ENCODE results near the gene MTA3.

The MTA3 gene

GRCh38 chr2:42765686-42766085, 197.3 kb downstream of the MTA3 start:
- no peak for DNase-seq

DNA sequence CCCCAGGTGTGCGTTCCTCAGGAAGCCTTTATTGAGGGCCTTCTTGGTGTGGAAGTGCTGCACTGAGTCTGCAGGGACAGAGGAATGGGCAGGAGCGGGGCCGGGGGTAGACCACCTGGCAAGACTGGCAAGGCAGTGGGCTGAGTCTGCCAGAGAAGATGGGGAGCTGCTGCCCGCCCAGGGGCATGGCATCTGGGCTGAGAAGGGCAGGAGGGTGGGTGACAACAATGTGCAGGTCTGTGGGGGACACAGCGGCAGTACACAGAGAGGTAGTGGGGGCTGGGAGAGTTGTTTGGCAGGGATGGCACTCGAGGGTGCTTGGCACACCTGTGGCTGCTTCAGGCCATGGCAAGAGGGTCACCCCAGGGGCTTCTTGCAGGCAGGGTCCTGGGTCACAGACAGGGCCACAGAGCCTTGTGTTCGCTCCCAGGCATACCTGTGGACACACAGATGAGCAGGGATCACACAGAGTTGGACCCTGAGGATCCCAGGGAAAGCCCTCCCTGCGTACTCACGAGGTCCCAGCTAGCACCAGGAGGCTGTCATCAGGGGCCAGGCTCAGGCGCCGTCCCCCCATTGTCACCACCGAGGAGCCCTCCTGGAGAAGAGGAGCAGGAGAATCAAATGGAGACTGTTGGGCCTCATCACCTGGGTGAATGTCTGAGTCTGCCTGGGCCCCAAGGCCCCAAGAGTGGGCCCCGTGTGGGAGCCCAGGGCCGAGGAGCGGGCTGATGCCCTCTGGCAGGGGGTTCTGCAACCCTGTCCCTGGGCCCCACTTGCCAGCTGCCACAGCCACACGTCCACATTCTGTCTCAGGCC, 198.9 kb downstream of the MTA3 start:
- DNase-seq = no peak

- DNase-seq = no peak
Observed at GRCh38 chr2:42767899-42768705, 199.7 kb downstream of the MTA3 start.

- DNase-seq = no peak
Observed at GRCh38 chr2:42768706-42769256, 200.3 kb downstream of the MTA3 start.

DNA sequence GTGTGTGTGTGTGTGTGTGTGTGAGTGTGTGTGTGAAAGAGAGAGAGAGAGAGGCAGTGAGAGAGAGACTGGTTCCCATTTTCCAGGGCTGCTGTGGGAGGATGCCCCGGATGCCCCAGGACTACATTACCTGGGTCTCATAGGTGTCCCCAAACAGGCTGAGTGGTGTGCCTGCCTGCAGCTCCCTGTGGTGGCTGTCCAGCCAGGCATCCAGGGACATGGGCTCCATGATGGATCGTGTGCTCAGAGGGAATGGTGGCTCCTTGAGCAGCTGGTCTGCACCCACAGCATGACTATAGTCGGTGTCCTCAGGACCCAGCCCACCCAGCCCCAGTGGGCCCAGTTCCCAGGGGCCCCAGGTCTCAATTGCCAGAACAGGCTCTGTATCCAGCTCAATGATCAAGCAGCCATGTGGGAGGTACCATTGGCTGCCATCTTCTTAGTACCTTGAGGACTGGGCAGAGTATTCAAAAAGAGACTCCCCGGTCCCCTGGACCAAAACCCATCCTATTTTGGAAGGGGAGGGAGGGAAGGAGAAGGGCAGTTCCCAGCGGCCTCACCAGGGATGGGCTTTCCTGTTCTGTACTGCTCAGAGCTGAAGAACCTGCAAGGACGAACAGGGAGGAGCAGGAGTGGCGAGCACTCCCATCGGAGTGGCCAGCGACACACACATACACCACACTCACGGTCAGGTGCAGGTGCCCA, 201.3 kb downstream of the MTA3 start:
- no peak for DNase-seq

DNA sequence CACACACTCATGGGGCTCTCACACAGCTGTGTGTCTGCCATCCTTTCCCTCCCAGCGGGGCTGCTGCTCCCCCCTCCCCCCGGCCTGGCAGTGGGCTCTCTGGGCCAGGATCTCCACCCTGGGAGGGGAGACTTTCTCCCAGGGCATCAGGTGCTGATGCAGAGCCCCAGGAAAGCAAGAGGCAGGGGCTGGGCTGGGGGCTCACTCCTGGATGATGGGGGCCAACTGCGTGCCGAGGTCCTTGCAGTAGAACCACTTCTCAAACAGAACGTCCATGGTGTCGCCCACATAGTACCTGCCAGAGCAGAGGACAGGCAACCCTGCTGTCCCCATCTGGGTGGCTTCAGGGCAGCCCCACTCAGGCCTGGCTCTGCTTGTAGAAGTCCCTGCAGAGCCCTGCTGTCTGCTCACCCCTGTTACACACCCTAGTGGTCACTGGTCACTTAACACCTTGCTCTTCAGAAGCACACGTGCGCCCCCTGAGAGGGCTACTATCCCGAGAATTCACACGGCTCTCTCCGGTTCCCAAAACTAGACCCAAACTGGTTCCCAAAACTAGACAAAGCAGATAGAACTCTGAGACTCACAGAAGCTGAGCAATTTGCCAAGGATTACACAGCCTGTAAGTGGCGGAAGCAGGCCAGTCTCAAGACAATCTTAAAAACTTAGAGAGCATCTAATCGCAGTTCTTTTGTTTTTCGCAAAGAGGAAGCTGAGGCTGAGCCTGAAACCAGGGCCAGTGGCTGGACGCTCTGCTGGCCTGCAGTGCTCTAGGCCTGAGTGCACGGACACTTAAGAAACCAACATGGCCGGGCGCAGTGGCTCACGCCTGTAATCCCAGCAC, 202.1 kb downstream of the MTA3 start:
- no peak for DNase-seq

DNA sequence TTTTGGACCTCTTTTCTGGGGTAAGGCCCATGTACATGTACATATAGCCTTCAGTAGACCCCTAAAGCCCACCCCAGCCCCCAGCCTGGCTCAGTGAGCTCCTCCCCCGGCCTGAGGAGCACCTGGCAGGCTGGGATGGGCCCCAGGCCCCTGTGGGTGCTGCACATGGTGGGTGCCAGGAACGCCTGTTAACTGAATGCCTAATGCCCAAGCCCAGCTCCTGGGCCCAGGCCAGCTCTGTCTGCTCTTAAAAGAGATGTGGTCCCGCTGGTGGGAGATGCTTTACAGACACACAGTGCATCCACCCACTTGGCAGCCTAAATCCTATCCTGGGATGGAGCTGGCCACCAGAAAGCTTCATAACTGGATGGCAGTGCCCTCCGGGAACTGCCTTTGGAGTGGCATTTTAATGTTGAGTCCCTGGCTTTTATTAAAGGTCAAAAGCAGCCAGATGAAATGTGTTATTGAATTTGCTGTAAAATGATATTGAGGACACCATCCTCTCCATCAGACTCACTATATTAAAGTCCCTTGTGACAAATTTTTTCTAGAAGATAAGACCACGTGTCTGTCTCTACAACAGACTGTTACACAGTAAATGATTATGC, 203.2 kb downstream of the MTA3 start:
- DNase-seq = no peak

- no peak for DNase-seq
Observed at GRCh38 chr2:42775186-42775585, 206.8 kb downstream of the MTA3 start.

DNA sequence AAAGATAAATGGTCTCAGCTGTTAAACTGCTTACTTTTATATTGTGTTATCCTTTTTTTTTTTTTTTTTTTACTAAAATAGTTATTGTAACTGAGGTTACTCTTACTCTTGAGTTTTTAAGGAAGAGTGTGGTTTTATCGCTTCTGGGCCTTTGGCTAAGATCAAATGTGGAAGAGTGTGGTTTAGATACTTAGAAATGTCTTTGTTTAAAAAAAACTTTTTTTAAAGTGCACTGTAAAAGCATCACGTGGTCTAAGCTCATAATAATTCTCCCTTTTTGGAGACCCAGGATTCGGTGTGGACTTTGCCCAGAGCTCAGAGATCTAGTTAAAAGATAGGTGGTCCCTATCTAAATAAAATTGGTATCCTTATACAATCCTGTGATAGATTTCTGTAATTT, 207.4 kb downstream of the MTA3 start:
- DNase-seq = no peak

DNA sequence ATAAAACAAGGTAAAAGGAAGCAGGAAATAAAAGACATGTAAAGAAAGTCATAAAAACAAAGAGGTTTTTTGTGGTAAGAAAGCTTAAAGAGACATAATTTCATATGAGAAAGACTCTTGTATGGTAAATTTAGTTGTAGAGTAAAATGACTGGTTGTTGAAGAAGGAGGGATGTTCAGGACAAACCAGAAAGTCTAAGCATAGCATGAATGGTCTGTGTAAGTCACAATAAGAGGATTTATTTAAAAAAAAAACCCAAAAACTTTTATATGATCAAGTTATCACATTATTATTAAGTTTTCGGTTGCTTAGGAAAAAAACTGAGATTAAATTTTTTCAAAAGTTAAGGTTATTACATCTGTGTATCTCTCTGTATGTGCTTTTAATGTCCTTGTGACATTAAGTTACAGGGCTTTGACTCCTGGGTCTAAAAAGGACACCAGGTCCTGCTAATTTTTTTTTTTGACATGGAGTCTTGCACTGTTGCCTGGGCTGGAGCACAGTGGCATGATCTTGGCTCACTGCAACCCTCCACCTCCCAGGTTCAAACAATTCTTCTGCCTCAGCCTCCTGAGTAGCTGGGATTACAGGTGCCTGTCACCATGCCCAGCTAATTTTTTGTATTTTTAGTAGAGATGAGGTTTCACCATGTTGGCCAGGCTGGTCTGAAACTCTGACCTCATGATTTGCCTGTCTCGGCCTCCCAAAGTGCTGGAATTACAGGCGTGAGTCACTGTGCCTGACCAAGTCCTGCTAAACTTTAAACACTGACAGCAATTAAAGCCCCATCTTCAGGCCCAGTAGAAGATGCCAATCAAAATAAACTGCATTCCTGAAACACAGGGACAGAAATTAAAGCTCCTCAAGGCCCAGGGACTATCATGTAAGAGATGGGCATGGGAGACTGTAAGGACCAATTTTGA, 209.7 kb downstream of the MTA3 start:
- DNase-seq = no peak

DNA sequence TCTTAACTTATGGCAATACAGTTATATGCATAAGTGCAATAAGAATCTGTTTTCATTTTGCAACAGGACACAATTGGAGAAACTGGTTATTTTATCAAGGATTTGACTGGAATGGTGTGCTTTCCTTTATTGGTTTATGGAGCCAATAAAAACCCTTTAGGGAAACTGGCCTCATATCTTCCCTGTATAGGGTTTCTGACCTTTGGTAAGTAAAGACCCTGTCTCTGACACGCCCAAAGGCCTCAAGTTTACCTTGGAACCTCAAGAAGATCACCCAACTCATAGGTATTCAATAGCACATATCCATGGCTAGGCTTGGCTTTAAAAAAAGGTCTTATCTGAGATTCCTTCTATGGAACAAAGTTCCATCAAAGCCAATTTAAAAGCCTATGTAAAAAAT, 212.7 kb downstream of the MTA3 start:
- DNase-seq = no peak

- DNase-seq = no peak
Observed at GRCh38 chr2:42783511-42783910, 215.1 kb downstream of the MTA3 start.

DNA sequence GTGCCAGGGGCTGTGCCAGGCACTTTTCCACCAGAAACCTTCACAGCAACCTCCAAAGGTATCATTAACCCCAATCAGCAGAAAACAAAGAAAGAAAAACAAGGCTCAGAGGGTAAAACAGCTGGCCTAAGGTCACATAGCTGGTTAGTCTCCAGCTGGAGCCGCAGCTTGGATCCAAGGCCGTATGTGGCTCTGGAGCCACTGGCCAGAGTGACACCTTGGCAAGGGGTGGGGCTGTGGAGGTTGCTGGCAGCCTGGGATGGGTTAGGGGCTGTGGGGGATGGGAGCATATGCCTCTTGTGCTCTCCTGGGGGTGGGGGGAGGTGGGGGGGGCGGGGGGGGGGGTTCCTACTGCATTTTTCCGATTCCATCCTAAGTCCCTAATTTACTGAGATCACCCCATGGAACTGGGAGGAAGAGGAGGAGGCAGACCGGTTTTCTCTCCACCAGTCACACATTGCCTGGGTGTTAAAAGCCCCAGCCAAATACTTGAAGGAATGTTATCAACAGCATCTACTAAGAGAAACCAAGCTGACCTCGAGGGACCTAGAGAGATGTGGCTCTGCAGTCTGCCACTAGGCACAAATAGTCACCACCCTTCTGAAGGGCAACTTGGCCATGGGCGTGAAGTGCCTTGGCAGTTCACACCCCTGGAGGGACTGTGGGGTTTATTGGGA, 215.9 kb downstream of the MTA3 start:
- DNase-seq = no peak

- DNase-seq = no peak
Observed at GRCh38 chr2:42786561-42787345, 218.3 kb downstream of the MTA3 start.

DNA sequence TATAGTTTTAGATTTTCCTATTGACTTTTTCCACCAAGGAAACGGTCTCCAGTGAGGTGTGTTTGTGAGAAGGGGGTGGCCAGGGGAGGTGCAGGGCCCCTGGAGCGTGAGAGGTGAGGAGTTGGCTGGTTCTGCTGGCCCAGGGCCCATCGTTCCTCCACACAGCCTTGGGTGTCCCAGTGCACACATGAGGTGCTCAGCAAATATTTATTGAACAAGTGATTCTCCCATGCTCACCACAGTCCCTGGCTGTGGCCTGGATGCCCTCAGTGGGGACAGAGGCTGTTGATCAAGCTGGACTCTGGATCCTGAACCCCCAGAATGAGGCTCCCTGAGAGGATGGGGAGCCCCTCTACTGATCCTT, 219.0 kb downstream of the MTA3 start:
- DNase-seq = no peak

GRCh38 chr2:42787788-42788477, 219.5 kb downstream of the MTA3 start:
- DNase-seq = no peak

DNA sequence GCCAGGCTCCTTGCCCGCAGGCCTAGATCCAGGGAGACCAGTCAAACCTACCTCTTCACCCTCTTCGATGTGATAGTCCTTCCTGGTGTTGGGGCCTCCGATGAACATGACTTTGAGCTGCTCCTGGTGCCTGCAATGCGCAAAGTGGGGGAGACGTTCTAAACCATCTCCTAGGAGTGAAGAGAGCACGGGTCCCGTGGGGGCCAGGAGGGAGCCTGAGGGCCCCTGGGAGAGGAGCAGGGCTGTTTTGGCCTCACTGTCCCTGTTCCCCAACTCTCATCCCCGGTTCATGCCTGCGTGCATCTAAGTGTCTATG, 220.0 kb downstream of the MTA3 start:
- no peak for DNase-seq

DNA sequence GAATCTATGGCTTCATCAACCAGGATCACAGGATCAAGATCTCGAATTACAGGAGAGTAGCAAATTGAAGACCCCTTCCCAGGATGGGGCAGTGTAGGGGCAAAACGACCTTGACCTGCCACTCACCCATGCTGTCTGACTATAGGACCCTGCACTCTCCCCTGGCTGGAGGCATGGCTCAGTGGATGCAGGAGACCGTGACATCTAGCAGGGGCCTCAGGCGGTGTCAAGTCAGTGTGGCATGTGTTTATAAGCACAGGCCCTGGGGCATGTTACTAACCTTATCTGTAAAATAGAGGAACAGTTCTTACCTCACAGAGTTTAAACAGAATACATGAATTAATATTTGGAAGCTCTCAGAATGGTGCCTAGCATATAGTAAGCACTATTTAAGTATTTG, 220.4 kb downstream of the MTA3 start:
- no peak for DNase-seq

DNA sequence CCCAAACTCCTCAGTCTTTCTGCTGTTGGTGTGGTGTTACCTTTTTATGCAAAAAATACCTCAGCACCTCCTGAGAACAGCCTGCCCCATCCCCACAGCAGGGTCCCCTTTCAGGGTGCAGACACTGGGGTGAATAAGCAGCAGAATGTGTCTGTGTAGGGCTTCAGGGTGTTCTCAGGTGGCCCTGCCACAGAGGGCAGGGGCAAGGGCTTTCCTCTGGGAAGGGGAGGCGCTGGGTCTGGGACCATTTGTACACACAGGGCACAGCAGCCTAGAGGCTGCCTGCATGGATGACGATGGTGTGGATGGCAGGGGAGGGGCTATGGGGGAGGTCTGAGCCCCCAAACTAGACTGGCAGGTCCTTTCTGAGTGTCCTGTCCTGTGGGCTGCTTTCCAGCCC, 221.3 kb downstream of the MTA3 start:
- DNase-seq = no peak

Measured in effector CD8-positive, alpha-beta T cell (primary cell).